HG02973 (cell line): ENCODE measurements around the gene KIF19.
"Not testable (repeated sequence)": the region's sequence is repeated elsewhere in the genome, so short reads cannot be mapped to it uniquely, and the experiment has no call there.

Experiments used
- ATAC-seq: cut with Tn5 transposase; IDR thresholded peaks from one replicate; pipeline ENCODE4 v1.9.1; 2021; ENCODE audit warnings: moderate library complexity; ENCODE audit not compliant: unreplicated experiment

The KIF19 gene, protein sequence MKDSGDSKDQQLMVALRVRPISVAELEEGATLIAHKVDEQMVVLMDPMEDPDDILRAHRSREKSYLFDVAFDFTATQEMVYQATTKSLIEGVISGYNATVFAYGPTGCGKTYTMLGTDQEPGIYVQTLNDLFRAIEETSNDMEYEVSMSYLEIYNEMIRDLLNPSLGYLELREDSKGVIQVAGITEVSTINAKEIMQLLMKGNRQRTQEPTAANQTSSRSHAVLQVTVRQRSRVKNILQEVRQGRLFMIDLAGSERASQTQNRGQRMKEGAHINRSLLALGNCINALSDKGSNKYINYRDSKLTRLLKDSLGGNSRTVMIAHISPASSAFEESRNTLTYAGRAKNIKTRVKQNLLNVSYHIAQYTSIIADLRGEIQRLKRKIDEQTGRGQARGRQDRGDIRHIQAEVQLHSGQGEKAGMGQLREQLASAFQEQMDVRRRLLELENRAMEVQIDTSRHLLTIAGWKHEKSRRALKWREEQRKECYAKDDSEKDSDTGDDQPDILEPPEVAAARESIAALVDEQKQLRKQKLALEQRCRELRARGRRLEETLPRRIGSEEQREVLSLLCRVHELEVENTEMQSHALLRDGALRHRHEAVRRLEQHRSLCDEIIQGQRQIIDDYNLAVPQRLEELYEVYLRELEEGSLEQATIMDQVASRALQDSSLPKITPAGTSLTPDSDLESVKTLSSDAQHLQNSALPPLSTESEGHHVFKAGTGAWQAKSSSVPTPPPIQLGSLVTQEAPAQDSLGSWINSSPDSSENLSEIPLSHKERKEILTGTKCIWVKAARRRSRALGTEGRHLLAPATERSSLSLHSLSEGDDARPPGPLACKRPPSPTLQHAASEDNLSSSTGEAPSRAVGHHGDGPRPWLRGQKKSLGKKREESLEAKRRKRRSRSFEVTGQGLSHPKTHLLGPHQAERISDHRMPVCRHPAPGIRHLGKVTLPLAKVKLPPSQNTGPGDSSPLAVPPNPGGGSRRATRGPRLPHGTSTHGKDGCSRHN

DNA sequence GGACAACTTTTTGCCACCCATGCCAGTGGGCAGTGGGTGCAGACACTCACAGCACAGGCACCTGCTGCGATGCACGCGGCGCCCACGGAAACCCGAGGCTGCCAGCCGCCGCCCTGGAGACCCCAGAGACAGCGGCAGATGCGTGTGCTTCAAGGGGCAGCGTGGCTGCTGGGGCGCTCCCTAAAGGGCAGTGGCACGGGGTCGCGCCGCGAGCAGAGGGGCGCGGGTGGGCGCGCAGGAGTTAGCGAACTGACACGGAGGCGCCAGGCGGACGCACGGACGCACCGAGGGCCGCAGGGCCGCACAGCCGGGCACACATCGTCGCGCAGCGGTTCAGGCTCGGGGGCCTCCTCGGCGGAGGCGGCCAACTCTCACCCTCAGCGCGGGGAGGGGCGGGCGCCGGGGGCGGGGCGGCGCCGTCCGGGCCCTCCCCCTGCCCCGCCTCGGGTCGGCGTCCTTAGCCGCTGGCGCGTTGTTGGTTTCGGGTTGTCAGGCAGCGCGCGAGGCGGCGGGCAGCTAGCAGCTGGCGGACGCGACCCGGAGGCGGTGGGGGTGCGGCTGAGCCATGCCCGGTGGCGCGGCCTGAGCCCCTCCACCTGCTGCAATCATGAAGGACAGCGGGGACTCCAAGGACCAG is at the start of gene KIF19:
TSS of gene KIF19 (plus strand) at position 484 of the 637 bp plus-strand sequence. CDS start at position 608, 124 bp downstream.
- ATAC-seq = no peak

DNA sequence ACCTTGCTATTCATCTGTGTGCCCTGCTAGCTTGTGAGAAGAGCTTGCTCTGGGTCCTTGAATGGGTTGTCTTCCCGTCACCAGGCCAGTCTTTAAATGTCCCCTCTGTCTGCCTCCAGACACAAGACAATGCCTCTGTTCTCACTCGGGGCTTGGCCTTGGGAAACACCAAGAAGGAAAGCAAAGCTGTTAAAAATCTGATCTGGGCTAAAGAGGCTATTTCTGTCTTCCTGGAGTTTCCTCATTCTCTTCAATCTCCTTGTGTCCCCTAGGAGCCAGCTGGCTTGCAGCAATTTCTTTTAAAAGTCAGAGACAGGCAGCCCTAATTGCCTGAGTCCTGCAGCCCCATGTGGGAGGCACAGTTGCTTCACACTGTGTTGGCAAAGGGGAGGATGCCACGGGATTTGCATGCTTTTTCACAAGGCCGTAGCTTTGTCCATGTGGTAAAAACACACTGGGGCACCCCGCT is 49.5 kb upstream of the KIF19 start:
- ATAC-seq = no peak

DNA sequence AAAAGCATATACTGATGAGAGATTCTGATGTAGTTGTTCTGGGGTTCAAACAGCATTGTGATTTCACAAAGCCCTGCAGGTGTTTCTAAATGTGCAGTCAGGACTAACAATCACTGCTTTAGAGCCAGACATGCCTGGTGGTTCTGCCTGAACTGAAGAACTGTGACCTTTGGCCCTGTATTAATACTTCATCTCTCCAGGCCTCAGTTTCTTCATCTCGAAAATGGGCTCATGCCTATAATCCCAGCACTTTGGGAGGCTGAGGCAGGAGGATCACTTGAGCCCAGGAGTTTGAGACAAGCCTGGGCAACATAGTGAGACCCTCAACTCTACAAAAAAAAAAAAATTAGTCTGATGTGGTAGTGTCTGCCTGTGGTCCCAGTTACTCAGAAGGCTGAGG is 48.1 kb upstream of the KIF19 start:
- no peak for ATAC-seq

DNA sequence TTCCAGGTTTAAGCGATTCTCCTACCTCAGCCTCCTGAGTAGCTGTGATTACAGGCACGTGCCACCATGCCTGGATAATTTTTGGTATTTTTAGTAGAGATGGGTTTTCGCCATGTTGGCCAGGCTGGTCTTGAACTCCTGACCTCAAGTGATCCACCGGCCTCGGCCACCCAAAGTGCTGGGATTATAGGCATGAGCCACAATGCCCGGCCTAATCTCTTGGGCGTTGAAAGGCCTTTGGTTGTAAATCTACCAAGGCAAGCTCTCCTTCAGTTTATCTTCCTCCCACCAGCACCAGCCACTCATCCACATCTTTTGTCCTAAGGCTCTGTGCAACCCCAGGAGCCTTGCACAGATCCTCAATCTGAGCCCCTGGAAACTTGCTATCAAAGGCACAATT is 46.4 kb upstream of the KIF19 start:
- not testable (repeated sequence) for ATAC-seq

DNA sequence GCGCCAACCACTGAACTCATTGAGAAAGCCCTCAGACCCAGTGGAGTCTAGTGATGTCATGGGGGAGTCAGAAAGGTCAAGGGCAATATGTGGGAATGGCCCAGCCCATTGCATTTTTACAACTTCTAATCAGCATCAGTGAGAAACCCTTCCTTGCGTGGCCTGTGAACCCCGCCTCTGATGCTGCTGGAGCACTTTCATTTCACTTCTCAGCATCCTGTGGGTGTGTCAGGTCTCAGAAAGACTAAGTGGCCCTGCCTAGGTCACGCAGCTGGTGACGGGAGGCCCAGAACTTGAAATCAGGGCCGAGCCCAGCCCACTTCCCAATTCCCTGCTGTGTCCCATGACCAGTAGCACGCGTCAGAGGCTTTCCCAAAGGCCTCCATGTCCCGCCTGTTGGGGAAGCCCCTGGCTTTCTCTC is 45.9 kb upstream of the KIF19 start:
- no peak for ATAC-seq

DNA sequence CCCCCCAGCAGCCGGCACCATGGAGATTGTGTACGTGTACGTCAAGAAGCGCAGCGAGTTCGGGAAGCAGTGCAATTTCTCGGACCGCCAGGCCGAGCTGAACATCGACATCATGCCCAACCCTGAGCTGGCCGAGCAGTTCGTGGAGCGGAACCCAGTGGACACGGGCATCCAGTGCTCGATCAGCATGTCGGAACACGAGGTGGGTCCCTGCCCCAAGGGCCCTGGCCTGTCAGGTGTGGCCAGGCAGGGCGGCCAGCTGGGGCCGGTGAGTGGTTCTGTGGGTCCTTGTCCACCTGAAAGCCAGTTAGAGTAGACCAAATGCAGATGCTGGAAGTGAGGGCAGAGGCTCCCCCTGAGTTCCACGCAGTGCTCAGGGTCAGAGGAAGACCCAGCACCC is 44.2 kb upstream of the KIF19 start:
- ATAC-seq = no peak

DNA sequence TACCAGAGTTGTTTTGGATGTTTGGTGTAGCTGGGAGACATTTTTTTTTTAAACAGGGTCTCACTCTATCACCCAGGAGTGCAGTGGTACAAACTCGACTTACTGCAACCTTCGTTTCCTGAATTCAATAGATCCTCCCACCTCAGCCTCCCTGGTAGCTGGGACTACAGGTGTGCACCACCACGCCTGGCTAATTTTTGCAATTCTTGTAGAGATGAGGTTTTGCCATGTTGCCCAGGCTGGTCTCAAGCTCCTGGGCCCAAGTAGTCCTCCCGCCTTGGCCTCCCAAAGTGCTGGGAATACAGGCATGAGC is 43.8 kb upstream of the KIF19 start:
- ATAC-seq = not testable (repeated sequence)

DNA sequence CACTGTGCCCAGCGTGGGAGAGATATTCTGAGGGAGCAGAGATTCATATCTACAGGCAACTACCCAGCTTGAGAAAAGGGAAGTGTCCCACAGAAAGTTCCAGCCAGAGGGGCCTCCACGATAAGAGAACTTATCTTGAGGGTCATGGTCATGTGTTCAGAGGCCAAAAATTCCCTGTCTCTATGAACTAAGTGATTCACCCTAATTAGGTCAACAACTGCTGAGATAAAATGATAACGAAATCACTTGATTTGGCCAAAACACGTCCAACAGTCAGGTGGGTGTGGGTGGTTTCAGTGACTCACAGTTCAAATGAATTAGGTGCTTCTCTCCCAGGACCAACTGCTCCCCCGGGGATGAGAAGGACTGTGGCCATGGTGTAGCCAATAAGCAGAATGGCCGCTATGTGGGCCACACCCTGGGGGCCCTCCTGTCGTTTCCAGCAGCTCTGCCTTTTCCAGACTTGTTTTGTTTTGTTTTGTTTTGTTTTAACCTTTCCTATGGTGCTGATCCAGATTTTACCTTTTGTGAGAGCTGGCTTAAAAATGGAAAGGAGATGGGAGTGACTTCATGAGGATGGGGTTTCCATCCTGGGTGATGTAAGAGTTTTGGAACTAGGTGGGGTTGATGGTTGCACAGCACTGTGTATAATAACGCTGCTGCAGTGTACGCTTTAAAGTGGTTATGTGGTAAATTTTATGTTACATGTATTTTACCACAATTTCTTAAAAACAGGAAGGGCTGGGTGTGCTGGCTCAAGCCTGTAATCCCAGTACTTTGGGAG is 43.2 kb upstream of the KIF19 start:
- ATAC-seq = no peak

DNA sequence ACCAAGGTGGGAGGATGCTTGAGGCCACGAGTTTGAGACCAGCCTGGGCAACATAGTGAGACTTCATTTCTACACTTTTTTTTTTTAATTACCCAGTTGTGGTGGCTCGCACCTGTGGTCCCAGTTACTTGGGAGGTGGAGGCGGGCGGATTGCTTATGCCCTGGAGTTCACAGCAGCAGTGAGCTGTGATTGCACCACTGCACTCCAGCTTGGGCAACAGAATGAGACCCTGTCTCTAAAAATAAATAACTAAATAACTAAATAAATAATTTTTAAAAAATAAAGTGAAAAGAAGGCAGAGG is 42.7 kb upstream of the KIF19 start:
- no peak for ATAC-seq

DNA sequence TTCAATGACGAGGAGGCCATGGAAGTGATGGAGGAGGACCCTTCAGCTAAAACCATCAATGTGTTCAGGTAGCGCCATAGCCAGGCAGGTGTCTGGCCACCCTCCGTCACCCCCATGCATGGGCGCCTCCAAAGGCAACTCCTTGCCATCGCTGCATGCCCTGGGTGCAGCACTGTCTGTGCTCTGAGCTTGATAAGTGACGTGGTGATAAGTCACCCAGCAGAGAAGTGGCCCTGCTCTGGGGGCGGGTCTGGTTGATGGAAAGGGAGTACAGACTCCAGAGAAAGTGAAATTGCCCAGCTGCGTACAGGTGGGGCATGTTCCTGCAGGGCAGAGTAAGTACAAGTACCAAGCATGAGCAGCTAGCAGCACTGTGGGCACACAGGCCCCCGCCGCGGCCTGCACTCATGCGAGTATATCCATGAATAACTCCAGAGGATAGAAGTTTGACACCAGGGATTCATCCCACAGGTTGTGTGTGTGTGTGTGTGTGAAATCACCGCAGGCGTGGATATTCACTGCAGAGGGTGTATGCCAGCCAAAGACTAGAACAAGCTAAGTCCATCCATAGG is 38.9 kb upstream of the KIF19 start:
- ATAC-seq = no peak

DNA sequence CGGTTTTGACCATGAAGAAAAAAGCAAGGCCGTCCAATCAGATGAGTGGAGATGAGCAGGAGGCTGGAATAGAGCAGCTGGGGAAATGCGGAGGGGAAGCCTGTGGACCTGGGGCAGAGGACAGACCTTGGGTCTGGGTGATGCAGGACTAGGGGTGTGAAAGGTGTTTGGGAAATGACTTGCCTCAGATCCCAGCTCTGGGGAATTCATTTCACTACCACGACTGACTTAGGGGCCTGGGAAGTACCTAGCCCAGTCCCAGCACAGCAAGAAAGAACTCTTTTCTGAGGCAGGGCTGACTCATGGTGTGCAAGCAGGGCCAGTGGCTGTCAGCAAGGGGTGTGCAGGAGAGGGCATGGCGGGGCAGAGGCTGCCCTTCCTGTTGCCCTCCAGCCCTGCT is 37.2 kb upstream of the KIF19 start:
- no peak for ATAC-seq

DNA sequence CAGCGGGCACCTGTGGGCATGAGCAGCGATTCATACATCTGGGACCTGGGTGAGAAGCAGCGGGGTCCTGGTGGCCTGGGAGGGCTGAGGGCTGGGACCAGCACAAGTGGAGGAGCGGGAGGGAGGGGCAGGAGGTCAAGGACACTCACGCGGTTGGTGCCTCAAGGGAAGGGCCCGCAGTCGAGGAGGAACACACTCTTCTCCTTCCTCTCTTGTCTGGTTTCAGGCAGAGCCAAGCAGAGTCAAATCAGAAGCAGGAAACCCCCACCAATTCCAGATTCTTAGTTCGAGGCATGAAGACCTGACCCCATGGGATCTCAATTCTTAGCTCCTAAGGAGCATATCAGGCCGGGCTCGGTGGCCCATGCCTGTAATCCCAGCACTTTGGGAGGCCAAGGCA is 36.3 kb upstream of the KIF19 start:
- no peak for ATAC-seq

DNA sequence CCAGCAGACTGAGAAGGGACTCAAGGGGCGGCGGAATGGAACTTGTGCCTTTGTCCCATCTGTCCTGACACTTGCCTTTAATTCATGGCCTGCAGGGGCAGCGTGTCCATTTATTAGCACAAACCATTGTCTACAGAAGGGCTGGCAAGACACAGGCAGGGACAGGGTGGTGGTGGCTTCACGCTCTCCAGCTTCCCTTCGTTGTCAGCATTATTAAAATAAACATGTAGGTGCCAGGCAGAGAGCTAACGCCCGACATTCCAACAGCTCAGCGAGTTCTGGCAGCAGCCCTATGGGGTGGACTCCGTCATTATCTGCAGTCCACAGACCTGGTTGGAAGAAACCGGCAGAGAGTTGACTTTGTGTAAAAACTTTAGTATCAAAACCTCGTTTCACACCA is 35.7 kb upstream of the KIF19 start:
- ATAC-seq = no peak

DNA sequence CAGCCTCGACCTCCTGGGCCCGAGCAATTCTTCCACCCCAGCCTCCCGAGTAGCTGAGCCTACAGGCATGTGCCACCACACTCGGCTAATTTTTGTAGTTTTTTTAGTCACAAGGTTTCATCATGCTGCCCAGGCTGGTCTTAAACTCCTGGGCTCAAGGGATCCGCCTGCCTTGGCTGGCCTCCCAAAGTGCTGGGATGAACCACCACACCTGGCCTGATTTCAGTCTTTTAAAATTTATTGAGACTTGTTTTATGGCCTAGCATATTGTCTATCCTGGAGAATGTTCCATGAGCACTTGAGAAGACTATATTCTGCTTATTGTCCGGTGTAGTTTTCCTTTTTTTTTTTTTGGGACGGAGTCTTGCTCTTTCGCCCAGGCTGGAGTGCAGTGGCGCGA is 33.5 kb upstream of the KIF19 start:
- ATAC-seq = no peak

DNA sequence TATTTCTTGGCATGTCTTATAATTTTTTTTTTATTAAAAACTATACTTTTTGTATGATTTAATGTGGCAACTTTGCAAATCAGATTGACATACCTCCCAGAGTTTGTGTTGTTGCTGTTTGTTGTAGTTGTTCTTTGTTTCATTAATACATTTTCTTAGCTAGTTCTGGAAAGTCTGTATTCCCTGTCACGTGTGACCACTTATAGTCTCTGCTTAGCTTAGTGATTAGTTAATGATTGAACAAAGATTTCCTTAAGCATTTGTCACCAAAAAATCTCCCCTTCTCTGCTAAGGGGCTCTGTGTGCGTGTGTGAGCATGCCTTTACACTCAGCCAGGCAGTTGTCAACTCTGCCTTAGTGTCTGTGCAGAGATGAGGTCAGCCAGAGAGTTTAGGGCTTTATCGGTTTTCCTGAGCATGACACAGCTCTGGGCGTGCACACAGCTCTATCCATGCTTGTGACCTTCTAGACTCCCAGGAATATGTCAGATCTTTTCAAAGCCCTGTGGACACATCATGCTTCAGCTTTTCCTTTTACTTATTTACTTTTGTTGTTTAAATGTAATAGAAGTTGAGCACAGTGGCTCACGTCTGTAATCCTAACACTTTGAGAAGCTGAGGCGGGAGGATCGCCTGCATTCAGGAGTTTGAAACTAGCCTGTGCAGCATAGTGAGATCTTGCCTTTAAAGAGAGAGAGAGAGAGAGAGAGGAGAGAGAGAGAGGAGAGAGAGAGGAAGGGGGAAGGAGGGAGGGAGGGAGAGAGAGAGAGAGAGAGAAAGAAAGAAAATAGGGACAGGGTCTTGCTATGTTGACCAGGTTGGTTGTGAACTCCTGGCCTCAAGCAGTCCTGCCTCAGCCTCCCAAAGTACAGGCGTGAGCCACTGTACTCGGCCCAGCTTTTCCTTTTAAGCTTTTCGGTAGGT is 30.1 kb upstream of the KIF19 start:
- no peak for ATAC-seq

DNA sequence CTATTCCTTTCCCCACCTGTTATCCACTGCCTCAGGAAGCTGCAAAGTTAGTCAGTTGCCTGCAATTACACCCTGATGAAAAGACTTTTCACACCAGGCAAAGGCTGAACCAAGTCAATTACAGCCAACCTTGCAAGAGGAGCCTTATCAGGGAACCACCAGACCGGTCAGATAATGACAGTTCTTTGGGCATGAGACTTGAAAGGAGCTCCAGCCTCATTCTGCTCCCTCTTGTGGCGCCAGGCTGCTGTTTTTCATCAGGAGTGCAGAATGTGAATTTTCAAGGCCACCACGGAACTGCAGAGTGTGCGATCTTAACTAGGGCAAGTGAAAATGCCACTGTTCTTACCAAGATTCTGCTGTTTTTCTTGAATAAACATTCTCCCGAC is 29.5 kb upstream of the KIF19 start:
- ATAC-seq = no peak

DNA sequence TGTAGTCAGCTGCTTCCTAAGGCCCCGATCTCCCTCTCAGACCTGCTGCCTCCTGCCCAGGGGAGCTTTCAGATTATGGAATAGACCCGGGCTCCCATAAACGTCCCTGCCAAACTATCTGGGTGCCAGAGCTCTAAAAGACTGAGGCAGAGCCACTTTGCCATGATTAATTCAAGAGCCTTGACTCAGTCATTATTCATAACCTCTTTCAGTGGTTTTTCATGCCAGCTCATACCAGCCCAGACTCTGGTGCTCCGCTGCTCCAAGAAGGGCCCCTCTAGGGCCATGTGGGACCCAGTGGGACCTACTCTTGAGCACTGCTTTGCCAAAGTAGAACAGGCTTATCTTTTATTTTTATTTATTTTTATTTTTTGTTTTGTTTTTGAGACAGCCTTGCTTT is 28.1 kb upstream of the KIF19 start:
- no peak for ATAC-seq

DNA sequence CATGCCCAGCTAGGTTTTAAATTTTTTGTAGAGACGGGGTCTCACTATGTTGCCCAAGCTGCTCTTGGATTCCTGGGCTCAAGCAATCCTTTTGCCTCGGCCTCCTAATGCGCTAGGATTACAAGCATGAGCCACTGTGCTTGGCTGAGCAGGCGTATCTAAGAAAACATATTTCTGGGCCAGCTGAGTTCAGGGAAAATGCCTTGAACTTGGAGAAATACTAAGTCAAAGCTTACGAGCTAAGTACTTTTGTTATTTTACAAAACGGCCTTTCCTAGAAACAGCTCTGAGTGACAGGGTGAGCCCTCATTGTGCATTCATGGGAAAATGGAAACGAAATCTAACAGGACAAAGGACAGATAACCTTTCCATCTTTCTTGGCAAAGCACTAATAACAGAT is 27.2 kb upstream of the KIF19 start:
- ATAC-seq = no peak

DNA sequence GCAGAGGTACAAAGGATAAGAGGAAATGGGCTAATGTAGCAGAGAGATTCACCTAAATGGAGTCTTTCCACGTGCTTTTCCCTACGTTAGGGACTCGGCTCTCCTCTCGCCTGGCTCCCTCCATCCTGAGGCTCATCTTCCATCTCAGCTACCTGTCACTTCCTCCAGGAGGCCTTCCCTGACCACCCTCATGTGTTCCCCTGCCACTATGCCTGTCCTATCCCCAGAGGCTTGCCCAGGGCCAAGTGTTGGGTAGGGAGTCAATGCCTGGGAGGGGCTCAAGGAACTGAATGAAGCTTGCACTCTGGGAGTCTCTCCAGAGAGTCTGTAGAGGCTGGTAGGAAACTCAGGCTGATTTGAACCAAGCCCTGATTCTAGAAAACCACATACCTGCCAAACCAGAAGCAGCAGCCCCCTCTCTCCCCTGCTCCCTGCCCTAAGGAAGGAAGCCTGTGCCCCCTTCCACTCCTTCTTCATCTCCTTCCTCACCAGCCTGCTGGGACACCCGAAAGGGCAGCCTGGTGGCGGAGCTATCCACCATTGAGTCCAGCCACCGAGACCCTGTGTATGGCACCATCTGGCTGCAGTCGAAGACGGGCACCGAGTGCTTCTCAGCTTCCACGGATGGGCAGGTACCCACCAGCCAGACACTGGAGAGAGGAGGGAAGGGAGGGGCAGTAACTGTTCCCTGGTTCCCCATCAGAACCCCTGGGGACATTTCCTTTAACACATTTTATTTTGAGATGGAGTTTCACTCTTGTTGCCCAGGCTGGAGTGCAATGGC is 26.6 kb upstream of the KIF19 start:
- ATAC-seq = no peak
